Measurements from ENCODE around the gene TRERF1.
"Not testable (repeated sequence)": the region's sequence is repeated elsewhere in the genome, so short reads cannot be mapped to it uniquely, and the experiment has no call there.

Gene TRERF1

DNA sequence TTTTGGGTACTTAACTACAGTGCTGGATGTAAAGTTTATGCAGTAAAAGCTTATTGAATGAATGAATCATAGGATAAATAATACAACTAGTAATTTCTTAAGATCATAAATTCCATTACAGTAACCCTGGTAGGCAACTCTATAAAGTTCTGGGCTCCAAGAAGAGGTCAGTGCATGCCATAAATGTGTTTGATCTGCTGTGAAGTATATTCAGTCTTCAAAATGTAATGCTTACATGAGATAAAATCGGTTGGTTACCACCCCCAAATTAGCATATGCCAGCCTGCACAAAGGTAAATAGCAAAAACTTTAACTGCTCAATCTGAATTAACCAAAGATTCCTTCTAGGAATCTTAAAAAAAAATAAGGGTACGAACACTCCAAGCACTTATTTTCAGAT is 244.2 kb downstream of the TRERF1 start:
- not testable (repeated sequence) for DNase-seq

DNA sequence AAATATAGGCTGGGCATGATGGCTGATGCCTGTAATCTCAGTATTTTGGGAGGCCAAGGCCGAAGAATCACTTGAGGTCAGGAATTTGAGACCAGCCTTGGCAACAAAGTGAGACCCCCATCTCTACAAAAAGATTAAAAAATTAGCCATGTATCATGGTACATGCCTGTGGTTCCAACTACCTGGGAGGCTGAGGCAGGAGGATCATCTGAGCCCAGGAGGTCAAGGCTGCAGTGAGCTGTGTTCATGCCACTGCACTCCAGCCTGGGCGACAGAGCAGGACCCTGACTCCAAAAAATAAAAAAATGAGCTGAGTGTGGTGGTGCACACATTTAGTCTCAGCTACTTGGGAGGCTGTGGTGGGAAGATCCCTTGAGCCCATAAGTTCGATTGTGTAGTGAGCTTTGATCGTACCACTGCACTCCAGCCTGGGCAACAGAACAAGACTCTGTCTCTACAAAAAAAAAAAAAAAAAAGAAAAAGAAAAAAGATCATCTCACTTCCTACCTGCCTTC is 246.9 kb downstream of the TRERF1 start:
- no peak for DNase-seq

DNA sequence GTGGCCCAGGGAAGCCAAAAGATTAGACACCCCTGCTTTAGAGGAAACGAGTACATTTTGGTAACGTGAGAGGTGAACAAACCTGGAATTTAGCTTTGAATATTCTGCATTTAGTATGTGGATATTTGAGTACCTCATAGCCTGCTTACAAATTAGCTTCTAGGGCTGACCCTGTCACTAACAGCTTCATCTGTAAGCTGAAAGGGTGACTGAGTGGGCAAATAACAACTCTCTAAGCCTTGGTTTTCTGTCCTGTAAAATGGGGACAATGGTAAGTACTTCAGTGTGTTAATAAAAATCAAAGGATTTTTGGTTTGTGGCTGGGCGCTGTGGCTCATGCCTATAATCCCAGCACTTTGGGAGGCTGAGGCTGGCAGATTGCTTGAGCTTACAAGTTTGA is 248.5 kb downstream of the TRERF1 start:
- DNase-seq, result no peak

DNA sequence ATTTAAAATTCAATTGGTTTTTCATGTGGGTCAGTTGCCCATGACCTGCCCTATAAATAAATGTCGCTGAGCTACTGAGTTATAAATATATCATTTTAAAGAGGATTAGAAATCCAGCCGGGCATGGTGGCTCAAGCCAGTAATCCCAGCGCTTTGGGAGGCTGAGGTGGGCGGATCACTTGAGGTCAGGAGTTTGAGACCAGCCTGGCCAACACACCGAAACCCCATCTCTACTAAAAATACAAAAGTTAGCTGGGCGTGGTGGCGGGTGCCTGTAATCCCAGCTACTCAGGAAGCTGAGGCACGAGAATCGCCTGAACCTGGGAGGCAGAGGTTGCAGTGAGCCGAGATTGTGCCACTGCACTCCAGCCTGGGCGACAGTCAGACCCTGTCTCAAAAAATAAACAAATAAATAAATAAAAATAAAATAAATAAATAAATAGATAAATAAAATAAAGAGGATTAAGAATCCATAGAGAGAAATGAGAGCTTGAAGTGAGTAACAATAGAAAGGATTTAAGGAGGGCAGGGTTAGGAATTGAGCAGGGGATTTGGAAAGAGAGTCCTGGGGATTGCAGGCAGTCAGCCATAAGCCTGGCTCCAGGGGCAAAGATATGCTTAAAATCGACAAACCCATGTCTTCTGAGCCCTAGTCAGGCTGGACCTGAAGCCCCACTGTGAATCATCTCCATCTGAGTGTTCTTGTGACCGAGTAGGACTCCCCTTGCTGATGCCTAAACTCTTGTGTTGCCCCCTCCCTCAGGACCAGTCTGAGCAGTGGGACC is 249.4 kb downstream of the TRERF1 start:
- DNase-seq, result not testable (repeated sequence)

DNA sequence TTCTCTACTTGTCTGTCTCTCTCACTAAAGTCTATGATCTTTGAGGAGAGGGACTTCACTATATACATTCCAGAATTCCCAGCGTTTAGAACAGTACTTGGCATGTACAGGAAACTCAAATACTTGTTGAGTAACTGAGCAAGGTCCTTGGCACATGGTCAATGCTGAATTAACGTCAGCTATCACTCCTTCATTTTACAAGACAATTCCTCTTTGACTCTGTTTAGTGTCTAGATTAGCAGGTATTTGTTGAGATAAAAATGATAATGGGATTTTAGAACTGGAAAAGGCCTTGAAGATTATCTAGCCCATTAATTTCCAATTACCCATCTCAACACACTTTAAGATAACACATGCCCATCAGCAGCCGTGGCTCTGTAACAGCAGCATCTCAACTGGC is 250.3 kb downstream of the TRERF1 start:
- DNase-seq, result no peak

DNA sequence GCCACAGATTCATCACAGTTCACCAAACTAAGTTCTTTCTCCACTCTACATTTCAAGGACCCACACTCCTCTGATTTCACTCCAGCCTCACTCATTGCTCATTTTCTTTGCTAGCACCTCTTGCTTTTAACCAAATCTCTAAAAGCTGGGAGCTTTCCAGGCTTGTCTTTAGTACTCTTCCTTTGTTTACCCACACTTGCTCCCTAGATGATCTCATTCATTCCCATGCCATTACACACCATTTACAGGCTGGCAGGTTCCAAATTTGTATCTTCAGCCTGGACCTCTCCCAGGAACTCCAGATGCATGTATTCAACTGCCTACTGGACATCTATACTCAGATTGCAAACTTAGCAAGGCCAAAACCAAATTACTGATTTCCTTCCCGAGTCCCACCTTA is 251.7 kb downstream of the TRERF1 start:
- DNase-seq, result no peak

DNA sequence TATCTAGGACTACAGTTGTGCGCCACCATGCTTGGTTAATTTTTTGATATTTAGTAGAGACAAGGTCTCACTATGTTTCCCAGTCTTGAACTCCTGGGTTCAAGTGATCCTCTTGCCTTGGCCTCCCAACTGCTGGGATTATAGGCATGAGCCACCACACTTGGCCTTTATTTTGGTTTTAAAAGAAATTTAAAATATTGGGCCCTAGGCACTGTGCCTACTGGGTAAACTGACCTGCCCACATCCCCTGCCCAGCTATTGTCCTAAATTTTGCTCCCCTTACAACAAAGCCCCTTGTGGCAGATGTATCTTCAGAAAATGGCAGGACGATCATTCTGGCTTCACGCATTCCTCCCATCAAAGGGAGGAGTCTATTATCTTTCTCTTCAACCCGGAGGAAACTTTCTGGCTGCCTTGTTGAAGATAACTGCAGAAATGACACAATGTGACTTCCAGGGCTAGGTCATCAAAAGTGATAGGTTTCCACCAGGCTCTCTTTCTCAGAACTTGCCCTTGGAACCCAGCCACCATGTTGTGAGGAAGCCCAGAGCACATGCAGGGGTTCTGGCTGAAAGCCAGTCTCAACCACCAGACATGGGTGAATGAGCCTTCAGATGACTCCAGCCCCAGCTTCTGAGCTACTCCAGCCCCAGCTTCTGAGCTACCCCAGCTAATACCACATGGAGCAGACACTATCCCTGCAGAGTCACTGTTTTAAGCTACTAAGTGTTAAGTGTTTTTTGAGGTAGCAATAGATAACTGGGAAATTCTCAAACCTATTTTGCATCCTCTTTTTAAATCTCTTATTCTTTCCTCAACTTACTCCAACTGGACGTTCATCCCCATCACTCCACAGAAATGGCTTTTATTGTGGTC is 252.4 kb downstream of the TRERF1 start:
- no peak for DNase-seq

DNA sequence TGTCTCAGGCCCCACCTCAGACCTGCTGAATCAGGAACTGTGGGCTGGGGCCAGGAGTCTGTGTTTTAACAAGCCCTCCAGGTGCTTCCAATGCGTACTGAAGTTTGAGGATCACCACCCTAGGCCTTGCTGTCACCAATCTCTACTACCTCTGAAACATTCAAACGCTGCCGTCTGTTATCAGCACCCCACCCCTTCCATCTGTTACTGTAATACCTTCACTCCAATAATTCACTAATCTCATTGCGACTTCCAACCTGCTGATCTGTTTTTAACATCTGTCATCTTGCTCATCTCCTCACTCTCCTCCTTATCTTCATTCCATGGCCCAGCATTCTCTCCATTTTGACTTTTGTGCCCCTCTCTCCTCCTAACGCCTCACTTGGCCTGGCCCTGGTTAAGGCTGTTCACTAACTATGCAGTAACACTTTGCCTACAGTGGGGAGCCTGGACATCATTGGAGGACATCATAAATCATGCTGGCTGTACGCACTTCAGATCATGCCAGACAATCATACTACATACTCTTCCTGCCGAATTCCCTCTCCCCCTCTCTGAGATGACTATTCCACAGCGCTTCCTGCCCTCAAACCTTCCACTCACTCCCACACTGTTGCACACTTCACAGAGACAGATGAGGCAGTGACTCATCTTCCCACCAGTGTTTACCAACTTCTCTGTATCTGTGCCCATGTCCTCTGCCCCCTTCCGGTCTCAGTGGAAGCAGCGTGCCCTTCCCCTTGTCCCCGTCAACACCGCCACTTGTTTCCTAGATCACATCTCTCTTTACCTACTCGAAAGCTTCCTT is 254.0 kb downstream of the TRERF1 start:
- peak; percentile 8 for DNase-seq

DNA sequence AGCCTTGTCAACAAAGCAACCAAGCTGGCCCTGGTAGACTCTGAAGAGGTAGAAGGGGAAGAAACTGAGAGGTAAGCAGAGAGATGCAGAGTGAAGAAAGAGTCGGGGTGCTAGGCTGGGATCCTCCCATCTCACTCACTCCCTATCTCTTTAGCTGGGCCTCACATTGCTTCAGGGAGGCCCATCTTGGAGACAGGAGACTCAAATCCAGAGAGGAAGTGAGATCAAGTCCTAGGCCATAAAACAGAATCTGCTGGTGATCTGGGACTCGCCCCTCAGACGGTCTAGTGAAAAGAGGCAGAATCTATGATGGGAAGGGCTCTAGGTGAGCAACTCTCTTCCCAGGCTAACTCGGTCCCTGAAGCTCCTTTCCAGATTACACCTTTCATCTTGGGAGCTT is 256.3 kb downstream of the TRERF1 start:
- no peak for DNase-seq

DNA sequence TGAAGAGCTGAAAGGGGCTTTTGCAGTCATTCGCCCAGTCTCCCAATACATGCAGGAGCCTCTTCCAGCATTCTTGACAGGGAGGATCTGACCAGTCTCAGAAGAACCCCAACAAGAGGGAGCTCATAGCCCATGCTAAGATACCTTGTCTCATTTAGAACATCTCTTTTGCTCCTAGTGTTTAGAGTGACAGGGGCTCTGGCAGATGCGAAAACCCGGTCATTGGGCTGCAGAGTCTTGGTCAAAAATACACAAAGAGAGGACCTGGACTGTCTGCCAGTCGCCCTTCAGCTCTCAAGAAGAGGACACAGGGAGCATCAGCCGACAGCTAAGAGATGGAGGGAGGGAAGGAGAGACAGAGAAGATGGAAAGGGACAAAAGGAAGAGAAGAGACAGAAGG is 257.7 kb downstream of the TRERF1 start:
- no peak for DNase-seq

DNA sequence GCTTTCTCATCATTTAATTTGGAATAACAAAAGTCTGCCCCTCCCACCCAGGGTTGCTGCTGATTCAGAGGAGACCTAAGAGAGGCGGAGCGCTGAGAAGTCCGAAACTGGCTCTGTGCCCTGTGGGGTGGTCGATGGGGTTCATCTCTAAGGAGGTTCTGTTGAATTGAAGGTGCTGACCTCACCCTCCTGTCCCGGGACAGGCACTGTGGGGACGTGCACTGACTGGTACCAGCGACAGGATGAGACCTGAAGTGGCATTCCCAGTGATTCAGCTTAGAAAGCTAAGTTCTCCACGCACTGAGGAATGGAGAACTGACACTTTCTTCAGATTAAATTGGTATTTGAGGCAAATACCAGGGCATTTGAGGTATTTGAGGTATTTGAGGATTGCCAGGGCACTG is 258.2 kb downstream of the TRERF1 start:
- no peak for DNase-seq

DNA sequence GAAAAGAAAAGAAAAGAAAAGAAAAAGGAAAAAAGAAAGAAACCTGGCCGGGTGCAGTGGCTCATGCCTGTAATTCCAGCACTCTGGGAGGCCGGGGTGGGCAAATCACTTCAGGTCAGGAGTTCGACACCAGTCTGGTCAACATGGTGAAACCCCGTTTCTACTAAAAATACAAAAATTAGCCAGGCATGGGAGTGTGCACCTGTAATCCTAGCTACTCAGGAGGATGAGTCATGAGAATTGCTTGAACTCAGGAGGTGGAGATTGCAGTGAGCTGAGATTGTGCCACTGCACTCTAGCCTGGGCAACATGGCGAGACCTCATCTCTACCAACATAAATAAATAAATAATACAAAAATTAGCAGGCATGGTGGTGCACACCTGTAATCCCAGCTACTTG is 259.3 kb downstream of the TRERF1 start:
- not testable (repeated sequence) for DNase-seq

DNA sequence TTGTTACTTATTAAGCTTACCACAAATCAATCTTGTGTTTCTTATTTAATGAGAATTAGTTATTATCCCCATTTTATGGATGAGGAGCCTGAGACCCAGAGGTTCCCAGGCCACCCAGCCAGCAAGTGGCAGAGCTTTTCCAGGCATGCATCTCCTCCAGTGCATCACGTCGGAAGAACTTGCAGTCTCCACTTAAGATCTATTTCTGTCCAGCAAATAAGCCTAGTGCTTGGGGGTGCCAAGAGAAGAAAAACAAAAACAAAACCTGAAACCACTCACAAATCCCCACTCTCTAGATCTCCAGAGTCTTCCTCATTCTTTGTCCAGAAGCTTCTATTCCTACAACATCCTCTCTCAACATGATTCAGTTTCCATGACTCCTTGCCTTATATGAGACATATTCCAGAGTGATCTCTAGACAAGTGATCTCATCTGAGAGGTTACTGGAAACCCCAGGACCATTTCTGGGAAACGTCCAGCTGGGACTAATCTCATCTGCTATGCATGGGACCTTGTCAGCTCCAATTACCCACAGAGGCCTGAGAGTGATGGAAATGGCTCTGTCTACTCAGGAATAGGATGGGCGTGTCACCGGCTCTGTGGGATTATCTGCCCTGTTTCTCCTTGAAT is 261.1 kb downstream of the TRERF1 start:
- no peak for DNase-seq

DNA sequence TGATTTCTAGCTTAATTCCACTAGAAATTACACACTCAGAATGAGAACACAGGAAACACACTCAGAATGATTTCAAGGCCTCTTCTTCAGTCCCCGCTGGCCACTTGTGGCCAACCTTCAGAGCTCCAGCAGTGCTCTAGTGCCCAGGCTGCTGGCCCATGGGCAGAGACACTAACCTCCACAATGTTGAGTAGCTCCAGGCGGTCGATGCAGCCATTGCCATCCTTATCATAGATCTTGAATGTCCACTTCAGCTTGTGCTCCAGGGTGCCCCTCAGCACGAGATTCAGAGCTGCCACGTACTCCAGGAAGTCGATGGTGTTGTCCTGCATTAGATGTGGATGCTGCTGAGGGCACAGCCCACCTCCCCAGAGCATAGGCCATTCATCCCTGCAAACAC is 263.3 kb downstream of the TRERF1 start:
- DNase-seq, result no peak

DNA sequence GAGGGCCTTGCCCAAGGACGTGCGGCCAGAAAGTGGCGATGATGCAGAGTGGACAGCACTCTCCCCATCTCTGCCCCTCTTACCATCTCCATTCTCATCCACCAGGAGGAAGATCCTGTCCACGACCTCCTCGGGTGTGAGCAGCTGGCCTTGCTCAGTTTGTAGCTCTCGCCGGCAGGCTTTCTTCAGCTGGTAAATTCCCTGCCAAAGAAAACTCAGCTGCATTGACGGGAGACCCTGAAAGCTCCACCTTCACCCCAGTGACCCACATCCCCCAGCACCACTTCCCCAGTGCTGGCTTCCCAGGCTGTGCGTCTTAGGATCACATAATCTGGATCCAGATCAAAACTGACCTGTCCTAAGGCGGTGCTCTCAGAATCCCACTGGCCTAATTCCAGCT is 266.1 kb downstream of the TRERF1 start:
- DNase-seq, result no peak

DNA sequence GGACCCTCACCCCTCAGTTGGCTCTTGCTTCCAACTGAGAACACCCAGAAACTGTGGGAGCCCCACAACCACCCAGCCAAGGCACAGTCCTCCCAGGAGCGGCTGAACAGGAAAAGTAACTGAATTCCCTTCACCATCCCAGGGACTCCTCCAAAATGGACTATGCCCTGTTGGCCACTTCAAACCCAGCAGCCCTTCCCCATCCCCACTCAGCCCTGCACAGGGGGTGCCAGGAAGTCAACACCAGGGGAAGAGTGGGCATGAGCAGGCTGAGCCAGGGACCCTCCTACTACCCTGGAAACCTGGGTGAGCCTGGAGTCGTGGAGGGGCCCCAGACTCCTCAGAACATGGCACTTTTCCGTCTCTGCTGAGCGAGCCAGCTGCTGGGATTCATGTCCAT is 267.3 kb downstream of the TRERF1 start:
- no peak for DNase-seq

DNA sequence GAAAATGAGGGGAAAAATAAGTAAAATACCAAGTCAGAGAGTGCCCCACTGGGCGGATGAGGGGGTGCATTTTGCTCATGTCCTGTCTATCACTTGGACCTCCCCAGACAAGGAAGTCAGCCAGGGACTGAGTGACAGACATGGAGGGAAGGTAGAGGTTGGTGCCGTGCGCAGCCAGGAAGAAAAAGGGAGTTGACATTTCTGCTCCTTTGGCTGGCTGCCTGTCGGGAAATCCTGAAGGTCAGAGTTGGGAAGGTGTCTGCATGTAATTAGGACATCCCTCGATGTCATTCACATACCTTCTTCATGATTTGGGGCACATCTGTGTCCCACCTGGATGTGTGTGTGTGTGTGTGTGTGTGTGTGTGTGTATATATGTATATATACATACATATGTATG is 269.6 kb downstream of the TRERF1 start:
- DNase-seq, result no peak

DNA sequence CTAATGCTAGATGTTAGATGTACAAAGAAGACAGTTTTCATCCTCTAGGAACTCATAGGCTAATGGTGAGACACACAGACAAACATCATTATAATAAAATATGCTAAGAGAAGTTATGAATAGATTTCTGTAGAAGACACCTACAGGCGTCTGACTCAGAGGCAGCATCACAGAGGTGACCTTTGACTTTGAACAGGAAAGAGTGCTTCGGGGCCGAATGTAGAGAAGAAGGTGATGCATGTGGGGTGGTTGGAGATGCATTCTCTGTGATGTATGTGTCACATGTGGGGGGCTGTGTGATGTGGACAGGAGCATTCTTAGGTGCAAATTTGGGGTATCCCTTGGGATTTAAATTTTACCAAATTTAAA is 271.8 kb downstream of the TRERF1 start:
- DNase-seq, result no peak

DNA sequence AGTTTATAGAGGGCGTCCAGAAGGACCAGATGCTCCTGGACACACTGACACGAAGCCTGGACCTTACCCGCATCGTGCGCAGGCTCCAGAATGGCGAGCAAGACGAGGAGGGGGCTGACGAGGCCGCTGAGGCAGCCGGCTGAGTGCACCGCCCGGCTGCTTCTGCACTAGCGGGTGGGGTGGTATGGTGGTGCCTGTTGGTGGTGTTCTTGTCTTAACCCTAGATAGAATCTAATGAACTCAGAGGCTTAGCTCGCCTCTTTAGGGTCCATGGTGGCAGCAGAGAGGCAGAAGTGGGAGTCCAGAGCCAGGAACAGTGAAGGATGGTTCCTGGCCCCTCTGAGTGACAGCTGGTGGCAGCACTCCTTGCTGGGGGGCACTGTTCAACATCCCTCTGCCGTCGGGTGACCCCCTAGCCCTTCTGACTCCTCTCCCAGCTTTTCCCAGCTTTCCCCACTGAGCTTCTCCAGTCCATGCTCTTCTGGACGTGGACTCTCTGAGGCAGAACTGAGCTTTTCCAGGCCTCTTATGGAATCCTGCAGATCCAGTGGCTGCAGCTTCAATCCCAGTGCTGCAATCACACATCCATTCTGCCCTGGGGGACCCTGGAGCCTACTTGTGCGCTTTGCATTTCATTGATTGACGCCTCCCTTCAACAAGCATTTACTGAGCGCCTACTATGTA is 272.3 kb downstream of the TRERF1 start:
- no peak for DNase-seq

DNA sequence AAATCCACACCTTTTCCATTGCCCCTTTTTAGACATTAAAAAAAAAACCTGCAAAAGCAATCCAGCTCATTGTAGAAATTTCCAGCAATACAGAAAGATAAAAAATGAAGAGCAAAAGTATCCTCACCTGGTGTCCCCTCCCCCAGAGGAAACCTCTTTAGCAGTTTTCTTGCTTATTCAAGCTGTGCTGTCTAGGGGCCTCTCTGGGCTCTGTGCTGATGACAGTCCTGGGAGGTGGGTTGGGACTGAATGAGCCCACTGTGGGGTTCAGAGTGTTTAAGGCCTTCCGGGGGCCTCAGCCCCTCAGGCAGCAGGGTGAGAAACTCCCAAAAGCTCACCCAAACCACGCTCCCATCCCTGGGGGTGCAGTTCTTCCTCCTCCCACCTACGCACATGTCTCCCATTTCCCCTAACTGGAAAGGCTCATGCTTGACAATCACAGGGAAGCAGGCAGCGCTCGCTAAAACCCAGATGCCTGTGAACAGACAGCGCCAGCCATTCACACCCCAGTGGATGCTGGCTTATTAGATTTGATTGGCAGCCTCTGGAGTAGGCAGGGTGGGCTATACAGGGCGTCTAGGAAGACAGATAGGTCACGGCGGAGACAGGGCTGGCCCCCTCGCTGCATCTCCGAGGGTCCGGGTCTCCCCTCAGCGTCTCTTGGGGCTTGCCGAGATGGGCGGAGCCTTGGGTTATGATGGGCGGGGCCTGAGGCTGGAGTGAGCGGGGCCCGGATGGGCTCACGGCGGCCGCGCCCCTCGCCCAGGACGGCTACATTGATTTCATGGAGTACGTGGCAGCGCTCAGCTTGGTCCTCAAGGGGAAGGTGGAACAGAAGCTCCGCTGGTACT is 274.0 kb downstream of the TRERF1 start:
- DNase-seq, result no peak

DNA sequence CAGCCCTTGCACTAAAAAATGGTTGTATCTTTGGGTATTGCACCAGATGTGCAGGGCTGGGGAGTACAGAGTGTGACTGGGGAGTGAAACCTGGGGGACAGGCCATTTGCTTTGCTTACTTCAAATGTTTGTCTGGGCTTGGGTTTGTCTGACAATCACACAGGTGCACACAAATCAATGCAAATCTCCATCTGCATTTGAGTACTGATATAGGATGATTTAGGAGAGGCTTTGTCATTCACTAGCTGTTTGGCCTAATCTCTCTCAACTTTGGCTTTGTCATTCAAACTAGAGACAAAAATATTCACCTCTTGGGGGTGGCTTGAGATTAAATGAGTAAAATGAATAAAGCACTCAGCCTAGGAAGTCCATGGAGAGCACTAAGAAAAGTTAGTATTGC is 274.7 kb downstream of the TRERF1 start:
- no peak for DNase-seq
